ENCODE data around the gene NAALADL2.

The NAALADL2 gene

DNA sequence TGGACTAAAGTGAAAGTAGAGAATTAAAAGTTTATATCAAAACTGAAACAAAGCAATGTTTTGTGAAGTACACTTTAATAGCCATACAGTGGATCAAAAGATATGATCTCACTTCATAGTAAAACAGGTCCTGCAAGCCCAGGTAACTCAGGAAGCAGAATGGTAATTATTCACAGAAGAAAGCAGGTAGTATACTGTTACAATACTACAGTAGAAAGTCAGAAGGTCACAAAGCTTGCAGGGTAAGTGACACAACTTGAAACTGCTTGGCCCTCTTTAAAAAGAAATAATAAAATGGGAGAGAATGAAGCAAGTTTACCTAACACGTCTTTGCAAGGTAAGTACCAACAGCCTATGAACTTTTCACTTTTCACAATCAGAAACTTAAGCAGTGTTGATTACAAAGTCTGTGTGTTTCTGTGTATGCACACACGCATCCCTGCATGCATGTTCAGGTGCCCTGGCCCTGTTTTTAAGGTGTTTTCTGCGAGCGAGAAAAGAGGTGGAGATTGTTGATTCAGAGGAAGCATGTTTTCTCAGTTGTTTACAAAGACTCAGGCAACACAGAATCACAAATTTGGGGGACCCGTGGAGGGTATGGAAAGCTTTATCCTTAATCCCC, at the start of gene NAALADL2:
Gene NAALADL2 (plus strand): TSS at position 221 of the 622 bp plus-strand sequence.
- DNase-seq, result no peak

GRCh38 chr3:174810254-174810653, 48.9 kb upstream of the NAALADL2 start:
- no peak for DNase-seq

DNA sequence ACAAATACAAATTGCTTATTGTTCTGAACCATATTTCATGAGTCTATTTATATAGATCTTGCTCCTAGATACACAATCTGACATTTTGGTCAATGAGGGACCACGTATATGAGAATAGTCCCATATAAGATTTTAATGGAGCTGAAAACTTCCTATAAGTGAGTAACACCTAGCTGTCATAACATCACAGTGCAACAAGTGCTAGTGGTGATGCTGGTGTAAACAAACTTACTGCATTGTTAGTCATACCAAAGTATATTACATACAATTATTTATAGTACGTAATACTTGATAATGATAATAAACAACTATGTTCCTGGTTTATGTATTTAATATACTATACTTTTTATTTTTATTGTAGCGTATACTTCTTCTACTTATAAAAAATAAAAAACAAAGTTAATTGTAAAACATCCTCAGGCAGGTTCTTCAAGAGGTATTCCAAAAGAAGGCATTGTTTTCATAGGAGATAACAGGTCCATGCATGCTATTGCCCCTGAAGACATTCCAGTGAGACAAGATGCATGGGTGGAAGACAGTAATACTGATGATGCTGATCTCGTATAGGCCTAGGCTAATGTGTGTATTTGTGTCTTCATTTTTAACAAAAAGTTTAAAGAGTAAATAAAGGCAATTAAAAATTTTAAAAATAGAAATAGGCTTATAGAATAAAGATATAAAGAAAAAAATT, 46.8 kb upstream of the NAALADL2 start:
- DNase-seq, result no peak

- DNase-seq, result no peak
These were observed 43.4 kb upstream of the NAALADL2 start for GRCh38 chr3:174815750-174816149.

DNA sequence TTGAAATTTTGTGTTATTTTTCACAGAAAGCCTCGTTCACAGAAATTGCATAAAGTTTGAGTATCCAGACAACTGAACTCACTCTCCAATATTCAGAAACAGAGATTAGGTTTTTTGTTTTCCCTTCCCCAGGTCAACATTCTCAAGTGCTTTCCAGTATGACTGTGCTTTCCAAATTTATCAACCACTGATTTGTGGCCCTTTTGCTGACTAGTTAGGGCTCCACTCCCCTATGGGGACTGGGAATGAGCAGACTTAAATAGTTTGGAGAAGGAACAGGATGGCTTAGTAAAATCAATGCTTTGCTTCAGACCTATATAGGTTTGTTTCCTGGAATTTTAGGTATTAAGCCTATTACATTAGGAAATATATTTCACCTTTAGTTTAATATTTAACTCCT, 38.2 kb upstream of the NAALADL2 start:
- no peak for DNase-seq

GRCh38 chr3:174821477-174821876, 37.7 kb upstream of the NAALADL2 start:
- DNase-seq, result no peak

DNA sequence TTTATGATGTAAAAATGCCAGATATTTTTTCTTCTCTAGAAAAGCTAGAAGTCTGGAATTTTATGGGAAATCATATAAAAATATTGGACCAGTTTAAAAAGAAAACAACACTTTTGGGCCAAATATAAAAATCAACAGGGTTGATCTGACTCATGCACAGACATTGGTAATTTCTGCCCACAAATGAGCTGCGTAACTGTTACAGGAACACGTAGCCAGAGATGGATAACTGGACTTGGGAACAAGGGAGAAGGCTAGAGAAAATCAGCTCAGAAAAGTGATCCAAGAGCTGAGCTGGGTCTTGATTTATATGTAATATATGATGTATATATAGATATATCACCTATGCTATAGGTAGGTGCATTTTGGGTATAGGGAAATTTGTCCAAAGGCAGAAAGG, 36.8 kb upstream of the NAALADL2 start:
- no peak for DNase-seq

DNA sequence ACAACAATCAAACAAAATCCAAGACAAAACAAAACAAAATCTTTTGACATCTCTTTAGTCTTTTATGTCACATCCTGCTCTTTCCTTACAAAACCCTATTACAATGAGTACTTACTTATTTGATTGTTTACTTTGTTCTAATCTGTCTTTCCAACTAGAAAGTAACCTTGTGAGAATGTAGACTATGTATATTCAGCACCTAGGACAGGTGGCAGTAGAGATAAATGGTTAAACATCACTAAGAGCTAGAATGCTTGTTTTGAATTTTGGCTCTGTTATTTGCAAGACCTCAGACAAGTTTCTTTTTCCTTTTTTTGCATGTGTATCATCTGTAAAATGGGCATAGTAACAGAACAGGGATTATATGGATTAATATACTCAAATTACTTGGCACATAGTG, 33.1 kb upstream of the NAALADL2 start:
- DNase-seq, result no peak

GRCh38 chr3:174844746-174845145, 14.4 kb upstream of the NAALADL2 start:
- no peak for DNase-seq

- no peak for DNase-seq
These were observed 13.1 kb upstream of the NAALADL2 start for GRCh38 chr3:174846055-174846454.

- DNase-seq, result no peak
These were observed 4.1 kb upstream of the NAALADL2 start for GRCh38 chr3:174854987-174855386.

DNA sequence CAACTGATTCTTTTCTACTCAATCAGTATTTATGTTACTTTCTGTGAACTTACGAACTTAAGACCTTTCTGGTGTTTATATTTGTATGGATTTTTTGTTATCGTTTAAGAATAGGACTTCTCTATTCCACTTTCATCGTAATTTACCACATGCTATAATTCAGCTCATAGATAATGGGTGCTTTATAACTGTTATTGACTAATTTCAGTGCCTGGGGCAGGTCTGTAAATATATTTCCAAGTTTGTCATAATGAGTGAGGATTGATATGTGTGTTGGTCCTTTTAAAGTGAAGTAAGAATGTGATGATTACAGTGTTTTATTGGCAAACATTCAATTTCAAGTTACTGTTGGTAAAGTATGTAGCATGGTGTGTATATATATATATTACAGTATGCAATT, 1.8 kb upstream of the NAALADL2 start:
- DNase-seq, result no peak

- DNase-seq, result no peak
These were observed 781 bp upstream of the NAALADL2 start for GRCh38 chr3:174858353-174858752.

DNA sequence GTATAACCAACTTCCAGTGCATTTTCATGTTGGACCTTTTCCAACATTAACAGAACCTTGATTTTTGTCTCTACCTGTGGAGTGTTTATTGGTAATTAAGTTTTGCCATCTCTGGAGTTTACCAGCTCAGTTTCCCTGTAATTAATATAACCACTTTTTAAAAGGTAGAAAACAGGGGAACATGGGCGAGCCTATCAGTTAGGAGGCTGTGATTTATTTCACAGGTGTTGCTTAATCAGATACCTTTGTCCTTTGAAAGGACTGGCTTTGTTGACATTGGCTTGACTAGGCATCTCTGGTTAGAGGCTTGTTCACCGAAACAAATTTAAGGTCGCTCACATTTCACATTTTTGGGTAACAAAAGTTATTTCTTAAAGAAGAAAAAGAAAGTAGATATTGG, 622 bp downstream of the NAALADL2 start:
- DNase-seq, result no peak

GRCh38 chr3:174862101-174862500, 3.0 kb downstream of the NAALADL2 start:
- no peak for DNase-seq

GRCh38 chr3:174862666-174863065, 3.5 kb downstream of the NAALADL2 start:
- DNase-seq, result no peak

GRCh38 chr3:174863488-174863887, 4.4 kb downstream of the NAALADL2 start:
- no peak for DNase-seq

- no peak for DNase-seq
These were observed 10.3 kb downstream of the NAALADL2 start for GRCh38 chr3:174869448-174869847.

GRCh38 chr3:174873832-174874657, 14.9 kb downstream of the NAALADL2 start:
- no peak for DNase-seq

GRCh38 chr3:174882789-174883188, 23.7 kb downstream of the NAALADL2 start:
- no peak for DNase-seq

DNA sequence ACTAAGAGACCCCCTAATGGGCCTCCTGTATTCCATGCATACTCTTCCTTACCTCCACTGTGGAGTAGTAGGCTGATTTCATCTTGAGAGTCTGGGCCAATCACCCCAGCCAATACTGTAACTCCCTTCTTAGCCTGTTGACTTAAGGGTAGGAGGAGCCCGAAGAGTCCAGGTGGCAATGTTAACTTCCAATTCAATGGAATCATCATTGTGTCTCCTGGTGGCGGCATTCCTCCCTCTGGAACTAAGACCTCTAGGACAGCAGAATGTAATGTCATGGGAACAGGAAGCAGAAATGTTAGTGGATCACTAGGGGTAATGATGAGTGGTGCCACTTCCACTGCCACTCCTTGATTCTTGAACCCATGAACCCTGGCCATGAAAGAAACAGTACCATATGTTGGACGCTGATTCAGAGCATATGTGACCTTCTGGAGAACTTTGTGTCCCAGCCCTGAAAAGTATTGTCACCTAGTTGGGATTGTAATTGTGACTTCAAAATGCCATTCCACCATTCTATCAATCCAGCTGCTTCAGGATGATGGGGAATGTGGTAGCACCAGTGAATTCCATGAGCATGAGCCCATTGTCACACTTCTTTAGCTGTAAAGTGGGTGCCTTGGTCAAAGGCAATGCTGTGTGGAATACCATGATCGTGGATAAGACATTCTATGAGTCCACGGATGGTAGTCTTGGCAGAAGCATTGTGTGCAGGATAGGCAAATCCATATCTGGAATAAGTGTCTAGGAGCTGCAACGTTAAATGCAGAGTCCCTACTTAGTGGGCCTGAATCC, 24.9 kb downstream of the NAALADL2 start:
- DNase-seq, result no peak

GRCh38 chr3:174884776-174885568, 25.8 kb downstream of the NAALADL2 start:
- no peak for DNase-seq

Data from left hindlimb (tissue), 1 donor.